Stimulated activated CD4-positive, alpha-beta T cell treated with anti-CD3 and anti-CD28 coated beads, TNF-alpha, amount 100 ng/mL, for 1 hour (primary cell): ENCODE measurements around the gene HAUS8.
"Not testable (repeated sequence)": the region's sequence is repeated elsewhere in the genome, so short reads cannot be mapped to it uniquely, and the experiment has no call there.

Experiments
- DNase-seq, 3 donors: peaks; one replicate each; pipeline ENCODE4 v3.0.0-alpha.2; 2020; ENCODE audit warnings: low read depth in 3 of 3, low spot score in 1 of 3

HAUS8 gene

DNA sequence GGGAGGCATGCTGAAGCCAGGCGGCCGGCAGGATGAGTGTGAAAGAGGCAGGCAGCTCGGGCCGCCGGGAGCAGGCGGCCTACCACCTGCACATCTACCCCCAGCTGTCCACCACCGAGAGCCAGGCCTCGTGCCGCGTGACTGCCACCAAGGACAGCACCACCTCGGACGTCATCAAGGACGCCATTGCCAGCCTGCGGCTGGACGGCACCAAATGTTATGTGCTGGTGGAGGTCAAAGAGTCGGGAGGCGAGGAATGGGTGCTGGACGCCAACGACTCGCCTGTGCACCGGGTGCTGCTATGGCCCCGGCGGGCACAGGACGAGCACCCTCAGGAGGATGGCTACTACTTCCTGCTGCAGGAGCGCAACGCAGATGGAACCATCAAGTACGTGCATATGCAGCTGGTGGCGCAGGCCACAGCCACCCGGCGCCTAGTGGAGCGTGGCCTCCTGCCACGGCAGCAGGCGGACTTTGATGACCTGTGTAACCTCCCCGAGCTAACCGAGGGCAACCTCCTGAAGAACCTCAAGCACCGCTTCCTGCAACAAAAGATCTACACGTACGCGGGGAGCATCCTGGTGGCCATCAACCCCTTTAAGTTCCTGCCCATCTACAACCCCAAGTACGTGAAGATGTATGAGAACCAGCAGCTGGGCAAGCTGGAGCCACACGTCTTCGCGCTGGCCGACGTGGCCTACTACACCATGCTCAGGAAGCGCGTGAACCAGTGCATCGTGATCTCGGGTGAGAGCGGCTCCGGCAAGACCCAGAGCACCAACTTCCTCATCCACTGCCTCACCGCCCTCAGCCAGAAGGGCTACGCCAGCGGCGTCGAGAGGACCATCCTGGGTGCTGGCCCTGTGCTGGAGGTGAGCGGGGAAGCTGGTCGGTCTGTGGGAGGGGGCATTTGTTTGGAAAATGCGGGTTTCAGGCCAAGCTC is 26.7 kb upstream of the HAUS8 start:
- no peak for DNase-seq

DNA sequence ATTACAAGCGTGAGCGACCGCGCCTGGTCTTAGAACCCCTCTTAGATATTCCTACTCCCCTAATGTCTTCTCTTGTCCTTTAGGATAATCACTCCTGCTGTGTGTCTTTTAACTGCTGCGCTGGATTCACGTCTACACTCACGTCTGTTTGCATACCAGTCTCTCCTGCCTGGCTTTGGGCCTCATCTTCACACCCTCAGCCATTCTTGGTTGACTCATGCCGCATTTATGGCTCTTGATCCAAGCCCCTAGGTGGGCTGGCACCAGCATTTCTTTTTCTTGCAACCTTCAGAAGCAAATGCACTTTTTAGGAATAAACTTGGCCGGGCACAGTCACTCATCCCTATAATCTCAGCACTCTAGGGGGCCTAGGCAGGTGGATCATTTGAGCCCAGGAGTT is 23.1 kb upstream of the HAUS8 start:
- no peak for DNase-seq

DNA sequence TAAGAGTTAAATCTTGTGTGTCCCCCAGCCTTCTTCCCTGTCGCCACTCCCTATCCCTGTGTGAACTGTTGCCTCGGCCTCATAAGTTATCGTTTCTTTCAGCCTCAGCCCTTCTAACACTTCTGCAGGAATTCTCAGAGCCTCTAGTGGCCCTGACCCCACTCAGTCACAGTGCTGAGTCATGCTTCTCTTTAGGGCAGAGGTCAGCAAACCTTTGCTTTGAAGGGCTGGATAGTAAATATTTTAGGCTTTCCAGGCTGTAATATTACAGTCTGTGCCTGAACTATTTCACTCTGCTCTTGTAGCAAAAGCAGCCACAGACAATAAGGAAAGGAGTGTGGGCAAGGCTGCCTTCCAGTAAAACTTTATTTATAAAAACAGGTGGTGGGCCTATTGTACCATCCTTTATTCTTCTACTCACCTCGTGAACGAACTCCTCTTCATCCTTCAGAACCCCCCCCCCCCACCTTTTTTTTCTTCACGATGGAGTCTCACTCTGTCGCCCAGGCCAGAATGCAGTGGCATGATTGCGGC is 22.4 kb upstream of the HAUS8 start:
- no peak for DNase-seq

- DNase-seq: no peak
Observed at GRCh38 chr19:17095141-17095919, 20.1 kb upstream of the HAUS8 start.

DNA sequence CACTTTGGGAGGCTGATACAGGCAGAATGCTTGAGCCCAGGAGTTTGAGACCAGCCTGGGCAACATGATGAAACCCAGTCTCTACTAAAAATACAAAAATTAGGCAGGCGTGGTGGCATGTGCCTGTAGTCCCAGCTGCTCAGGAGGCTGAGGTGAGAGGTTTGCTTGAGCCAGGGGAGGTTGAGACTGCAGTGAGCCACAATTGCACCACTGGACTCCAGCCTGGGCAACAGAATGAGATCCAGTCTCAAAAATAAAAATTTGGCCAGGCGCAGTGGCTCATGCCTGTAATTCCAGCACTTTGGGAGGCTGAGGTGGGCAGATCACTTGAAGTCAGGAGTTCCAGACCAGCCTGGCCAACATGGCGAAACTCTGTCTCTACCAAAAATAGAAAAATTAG is 19.4 kb upstream of the HAUS8 start:
- not testable (repeated sequence) for DNase-seq

DNA sequence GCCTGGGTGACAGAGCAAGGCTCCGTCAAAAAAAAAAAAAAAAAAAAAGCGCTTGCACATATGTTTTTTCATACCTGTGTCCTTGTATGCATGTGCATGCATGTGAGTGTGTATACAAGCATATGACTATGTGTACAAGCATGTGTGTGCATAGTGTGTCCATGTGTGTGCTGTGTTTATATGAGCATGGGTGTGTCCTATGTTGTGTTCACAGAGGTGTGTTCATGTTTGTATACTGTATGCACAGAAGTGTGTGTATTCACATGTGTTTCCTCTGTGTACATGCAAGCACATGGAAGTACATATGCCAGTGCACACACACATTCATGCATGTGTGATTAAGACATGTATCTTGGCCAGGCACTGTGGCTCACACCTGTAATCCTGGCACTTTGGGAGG is 17.4 kb upstream of the HAUS8 start:
- DNase-seq: no peak

- DNase-seq: no peak
Observed at GRCh38 chr19:17091758-17092333, 16.6 kb upstream of the HAUS8 start.

DNA sequence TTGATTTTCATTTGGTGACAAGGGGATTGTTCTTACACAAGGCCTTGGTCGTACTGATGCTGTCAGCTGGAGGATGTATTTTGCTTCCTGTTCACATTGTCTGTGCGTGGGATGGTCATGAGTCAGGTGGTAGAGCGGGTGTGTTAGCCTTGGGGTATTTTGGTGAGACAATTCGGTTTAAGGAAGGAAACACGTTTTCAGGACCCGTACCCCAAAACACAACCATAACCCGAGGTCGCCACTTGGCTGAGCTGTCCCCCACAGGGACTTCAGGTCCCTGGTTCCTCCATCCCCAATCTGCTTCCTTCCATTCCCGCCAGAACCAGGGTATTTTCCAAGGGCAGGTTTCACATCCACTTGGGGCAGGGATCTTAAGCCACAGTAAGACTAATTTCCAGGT is 15.3 kb upstream of the HAUS8 start:
- DNase-seq: no peak

GRCh38 chr19:17088552-17088951 is 13.3 kb upstream of the HAUS8 start:
- no peak for DNase-seq

- DNase-seq: no peak
Observed at GRCh38 chr19:17086834-17087233, 11.6 kb upstream of the HAUS8 start.

- no peak for DNase-seq
Observed at GRCh38 chr19:17086120-17086519, 10.9 kb upstream of the HAUS8 start.

DNA sequence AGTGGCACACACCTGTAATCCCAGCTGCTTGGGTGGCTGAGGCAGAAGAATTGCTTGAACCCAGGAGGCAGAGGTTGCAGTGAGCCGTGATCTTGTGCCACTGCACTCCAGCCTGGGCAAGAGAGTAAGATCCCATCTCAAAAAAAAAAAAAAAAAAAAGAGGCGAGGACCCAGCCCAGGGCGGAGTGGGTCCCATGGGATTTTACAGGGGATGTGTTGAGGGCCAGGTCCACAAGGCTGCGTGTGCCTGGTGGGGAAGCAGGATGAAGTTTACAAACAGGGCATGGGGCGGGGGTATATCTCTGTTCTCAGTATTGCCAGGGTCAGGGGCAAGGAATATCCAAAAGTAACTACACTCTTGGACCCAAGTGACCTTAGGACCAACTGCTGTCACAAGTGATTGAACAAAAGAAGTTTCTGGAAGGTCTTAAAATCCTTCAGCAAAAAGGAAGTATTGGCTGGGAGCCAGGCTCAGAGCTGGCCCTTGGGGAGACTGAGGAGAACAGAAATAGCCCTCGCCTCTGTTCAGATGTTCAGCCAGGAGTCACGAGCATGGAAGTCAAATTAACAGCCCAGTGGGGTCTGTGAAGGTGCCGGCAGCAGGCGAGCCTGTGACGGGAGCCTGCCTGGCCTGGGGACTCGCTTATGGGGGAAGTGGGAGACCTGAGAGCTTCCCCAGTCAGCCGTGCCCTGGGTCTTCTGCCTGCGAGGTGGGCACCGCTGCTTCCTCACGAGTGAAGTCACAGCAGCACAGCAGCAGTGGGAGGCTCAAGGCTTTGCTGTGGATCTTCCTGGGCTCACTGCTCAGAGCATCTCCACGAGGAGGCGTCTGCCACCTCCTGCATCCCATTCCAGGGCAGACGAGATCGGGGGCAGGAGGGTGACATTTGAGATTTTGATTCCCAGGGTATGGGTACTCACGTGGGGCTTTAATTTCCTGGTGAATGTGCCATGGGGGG is 6.7 kb upstream of the HAUS8 start:
- no peak for DNase-seq

DNA sequence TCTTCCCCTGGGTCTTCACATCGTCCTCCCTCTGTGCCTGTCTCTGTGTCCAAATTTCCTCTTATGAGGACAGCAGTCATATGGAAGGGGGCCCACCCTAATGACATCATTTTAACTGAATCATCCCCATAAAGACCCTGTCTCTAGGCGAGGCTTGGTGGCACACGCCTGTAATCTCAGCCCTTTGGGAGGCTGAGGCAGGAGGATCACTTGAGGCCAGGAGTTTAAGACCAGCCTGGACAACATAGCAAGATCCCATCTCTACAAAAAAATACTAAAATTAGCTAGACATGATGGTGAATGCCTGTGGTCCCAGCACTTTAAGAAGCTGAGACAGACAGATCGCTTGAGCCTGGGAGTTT is 5.2 kb upstream of the HAUS8 start:
- no peak for DNase-seq

DNA sequence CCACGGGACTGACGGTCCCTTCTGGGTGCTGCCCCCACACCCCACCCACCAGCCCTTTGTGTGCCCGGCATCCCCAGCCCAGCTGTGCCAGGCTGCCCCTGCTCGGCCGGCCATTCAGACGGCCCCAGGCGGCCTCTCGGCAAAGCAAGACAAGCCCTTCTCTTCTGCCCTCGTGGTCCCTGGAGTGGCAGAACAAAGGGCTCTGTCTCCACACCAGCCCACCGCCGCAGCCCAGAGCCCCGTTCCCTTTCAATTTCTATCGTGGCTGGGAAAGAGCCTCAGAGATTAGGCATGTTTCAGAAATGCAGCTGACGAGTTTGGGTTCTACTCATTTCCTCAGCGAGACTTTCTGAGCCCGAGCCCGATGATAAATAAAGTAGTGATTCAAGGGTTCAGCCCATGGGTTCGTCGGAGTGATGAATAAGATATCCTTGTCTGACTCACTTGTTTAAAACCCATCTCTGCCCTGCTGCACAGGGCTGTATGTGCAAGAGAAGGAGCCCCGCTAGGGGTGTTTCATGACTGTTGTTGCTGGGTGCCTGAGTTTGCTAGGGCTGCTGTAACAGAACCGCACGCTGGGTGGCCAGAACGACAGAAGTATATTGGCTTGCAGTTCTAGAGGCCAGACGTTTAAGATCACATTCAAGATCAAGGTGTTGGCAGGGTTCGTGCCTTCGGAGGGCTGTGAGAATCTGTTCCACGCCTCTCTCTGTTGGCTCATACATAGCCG is 4.6 kb upstream of the HAUS8 start:
- peak; percentile 31 to 49 (median 35) for DNase-seq

DNA sequence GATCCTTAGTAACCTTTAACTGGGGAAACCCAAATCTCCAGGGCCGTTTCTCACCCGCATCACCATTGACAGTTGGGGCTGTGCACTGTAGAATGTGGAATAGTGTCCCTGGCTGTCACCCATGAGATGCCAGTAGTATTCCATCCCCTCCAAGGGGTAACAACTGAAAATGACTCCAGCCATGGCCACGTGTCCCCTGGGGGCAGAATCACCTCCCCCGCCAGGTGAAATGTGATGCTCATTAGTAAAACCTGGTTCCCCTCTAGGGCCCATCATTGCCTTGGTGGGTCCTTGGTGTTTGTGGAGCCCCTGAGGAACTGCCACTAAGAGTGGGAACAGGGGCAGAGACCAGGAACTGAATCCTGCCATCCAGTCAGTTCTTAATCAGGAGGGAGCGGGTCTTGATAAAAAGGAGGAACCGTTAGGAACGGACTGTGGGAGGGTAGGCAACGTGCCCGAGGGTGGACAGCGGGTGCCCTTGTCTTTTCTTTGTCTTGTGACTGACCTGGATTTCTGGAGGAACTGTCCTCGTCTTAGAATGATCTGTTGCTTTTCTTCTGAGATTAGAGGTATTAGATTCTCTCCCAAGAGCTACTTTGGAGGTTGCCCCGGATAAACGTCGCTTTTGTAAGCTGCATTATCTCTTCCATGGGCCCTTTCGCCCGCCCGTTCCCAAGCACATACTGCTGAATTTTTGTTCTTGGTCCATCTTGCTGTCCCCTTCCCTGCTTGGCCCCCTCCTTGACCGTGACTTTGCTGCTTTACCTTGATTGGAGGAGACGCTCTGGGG is 3.9 kb upstream of the HAUS8 start:
- DNase-seq: peak in 1 of 3 donors; percentile 2

DNA sequence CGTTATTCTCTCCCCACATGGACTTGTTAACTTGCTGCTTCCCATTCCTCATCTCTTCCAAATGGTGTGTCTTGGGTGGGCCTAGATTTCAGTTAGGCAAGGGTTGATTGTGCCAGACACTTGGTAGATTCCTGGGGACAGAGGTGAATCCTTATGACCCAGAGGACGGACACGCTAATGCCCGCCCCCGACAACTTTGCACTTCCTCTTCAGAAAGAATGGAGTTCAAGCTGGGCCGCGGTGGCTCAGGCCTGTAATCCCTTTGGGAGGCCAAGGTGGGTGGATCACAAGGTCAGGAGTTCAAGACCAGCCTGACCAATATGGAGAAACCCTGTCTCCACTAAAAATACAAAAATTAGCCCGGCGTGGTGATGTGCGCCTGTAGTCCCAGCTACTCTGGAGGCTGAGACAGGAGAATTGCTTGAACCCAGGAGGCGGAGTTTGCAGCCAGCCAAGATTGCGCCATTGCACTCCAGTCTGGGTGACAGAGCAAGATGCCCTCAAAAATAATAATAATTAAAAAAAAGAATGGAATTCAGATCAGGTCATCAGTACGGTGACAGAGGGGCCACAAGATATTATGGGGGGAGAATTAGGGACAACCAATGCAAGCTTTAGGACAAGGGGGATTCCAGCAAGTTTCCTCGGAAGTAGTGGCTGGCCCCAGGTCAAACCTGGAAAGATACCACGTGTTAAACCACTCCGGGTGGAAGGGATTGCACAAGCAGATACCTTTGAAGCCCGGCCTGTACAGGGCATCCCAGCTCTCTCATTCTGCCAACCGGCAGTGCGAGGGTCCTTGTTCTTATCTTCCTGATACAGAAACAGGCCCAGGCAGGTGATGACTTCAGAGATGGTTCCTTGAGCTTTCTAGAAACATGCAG is 3.0 kb upstream of the HAUS8 start:
- DNase-seq: no peak

- DNase-seq: no peak
Observed at GRCh38 chr19:17077447-17078028, 2.3 kb upstream of the HAUS8 start.

- no peak for DNase-seq
Observed at GRCh38 chr19:17076543-17076991, 1.3 kb upstream of the HAUS8 start.
